ENCODE measurements around the gene MTMR2.
"Not testable (repeated sequence)": the region's sequence is repeated elsewhere in the genome, so short reads cannot be mapped to it uniquely, and the experiment has no call there.

MTMR2 gene

GRCh38 chr11:95816037-95816436 lies 107.9 kb downstream of the MTMR2 start:
- DNase-seq (ENCODE audit: low read depth in 2 of 2), result no peak

GRCh38 chr11:95811052-95811451 lies 112.9 kb downstream of the MTMR2 start:
- not testable (repeated sequence) for DNase-seq (ENCODE audit: low read depth in 2 of 2)

GRCh38 chr11:95806464-95806863 lies 117.4 kb downstream of the MTMR2 start:
- DNase-seq (ENCODE audit: low read depth in 2 of 2), result not testable (repeated sequence)

- DNase-seq (ENCODE audit: low read depth in 2 of 2), result no peak
Observed at GRCh38 chr11:95805869-95806268, 118.0 kb downstream of the MTMR2 start.

GRCh38 chr11:95803973-95804372 lies 119.9 kb downstream of the MTMR2 start:
- no peak for DNase-seq (ENCODE audit: low read depth in 2 of 2)

- DNase-seq (ENCODE audit: low read depth in 2 of 2), result no peak
Observed at GRCh38 chr11:95802806-95803205, 121.1 kb downstream of the MTMR2 start.

GRCh38 chr11:95800438-95800837 lies 123.5 kb downstream of the MTMR2 start:
- DNase-seq (ENCODE audit: low read depth in 2 of 2), result no peak

- DNase-seq (ENCODE audit: low read depth in 2 of 2), result no peak
Observed at GRCh38 chr11:95799546-95799945, 124.4 kb downstream of the MTMR2 start.

- DNase-seq (ENCODE audit: low read depth in 2 of 2), result no peak
Observed at GRCh38 chr11:95796501-95796900, 127.4 kb downstream of the MTMR2 start.

- DNase-seq (ENCODE audit: low read depth in 2 of 2), result no peak
Observed at GRCh38 chr11:95795627-95796295, 128.1 kb downstream of the MTMR2 start.

- no peak for DNase-seq (ENCODE audit: low read depth in 2 of 2)
Observed at GRCh38 chr11:95794086-95794485, 129.8 kb downstream of the MTMR2 start.

- no peak for DNase-seq (ENCODE audit: low read depth in 2 of 2)
Observed at GRCh38 chr11:95793116-95793515, 130.8 kb downstream of the MTMR2 start.

- DNase-seq (ENCODE audit: low read depth in 2 of 2), result no peak
Observed at GRCh38 chr11:95792700-95793099, 131.2 kb downstream of the MTMR2 start.

- no peak for DNase-seq (ENCODE audit: low read depth in 2 of 2)
Observed at GRCh38 chr11:95792200-95792599, 131.7 kb downstream of the MTMR2 start.

- no peak for DNase-seq (ENCODE audit: low read depth in 2 of 2)
Observed at GRCh38 chr11:95791709-95792033, 132.2 kb downstream of the MTMR2 start.

- peak; percentile 4 to 17 for DNase-seq (ENCODE audit: low read depth in 2 of 2)
Observed at GRCh38 chr11:95790933-95791708, 132.8 kb downstream of the MTMR2 start.

- peak; percentile 89 to 97 for DNase-seq (ENCODE audit: low read depth in 2 of 2)
Observed at GRCh38 chr11:95790123-95790932, 133.6 kb downstream of the MTMR2 start, which contains the start of gene CEP57. CEP57 (plus strand) TSS chr11:95790498; CDS start chr11:95790699, 201 bp downstream.

- peak; percentile 91 to 94 for DNase-seq (ENCODE audit: low read depth in 2 of 2)
Observed at GRCh38 chr11:95789506-95790122, 134.3 kb downstream of the MTMR2 start, which contains the start of gene FAM76B. FAM76B (minus strand) TSS chr11:95789782; CDS start chr11:95789478, 304 bp downstream.

GRCh38 chr11:95788921-95789505 lies 134.9 kb downstream of the MTMR2 start:
- DNase-seq (ENCODE audit: low read depth in 2 of 2), result no peak
